ENCODE measurements around the gene EFCAB11.
A peak's percentile ranks its signal among the peaks of the same experiment; 100 is the strongest.

EFCAB11 gene

DNA sequence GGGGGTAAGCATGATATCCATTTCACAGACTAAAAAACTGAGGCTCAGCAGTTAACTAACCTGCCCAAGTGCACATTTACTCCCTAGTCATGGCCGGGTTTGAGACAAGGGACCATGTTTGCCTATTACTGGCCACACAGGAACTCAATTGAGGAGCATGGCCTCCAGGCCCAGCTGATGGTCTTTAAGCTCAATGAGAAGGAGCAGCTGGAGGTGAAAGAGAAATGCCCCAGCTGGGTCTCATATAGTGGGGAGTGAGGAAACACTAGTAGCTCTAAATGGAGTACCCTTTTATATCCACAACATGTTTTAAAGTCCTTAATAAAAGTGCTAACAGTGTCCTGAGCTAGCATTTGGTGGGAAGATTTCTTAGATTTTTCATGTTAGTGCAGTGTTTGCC, 2.8 kb upstream of the EFCAB11 start:
- DNase-seq (ENCODE audit: low read depth in 3 of 3): no peak

DNA sequence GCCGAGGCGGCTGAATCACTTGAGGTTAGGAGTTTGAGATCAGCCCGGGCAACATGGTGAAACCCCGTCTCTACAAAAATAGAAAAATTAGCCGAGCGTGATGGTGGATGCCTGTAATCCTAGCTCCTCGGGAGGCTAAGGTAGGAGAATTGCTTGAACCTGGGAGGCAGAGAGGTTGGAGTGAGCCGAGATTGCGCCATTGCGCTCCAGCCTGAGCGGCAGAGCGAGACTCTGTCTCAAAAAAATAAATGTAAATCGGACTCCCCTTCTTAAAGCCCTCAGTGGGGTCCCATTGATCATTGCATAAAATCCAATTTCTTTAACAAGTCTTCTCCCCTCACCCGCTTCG, 2.1 kb upstream of the EFCAB11 start:
- no peak for DNase-seq (ENCODE audit: low read depth in 3 of 3)

DNA sequence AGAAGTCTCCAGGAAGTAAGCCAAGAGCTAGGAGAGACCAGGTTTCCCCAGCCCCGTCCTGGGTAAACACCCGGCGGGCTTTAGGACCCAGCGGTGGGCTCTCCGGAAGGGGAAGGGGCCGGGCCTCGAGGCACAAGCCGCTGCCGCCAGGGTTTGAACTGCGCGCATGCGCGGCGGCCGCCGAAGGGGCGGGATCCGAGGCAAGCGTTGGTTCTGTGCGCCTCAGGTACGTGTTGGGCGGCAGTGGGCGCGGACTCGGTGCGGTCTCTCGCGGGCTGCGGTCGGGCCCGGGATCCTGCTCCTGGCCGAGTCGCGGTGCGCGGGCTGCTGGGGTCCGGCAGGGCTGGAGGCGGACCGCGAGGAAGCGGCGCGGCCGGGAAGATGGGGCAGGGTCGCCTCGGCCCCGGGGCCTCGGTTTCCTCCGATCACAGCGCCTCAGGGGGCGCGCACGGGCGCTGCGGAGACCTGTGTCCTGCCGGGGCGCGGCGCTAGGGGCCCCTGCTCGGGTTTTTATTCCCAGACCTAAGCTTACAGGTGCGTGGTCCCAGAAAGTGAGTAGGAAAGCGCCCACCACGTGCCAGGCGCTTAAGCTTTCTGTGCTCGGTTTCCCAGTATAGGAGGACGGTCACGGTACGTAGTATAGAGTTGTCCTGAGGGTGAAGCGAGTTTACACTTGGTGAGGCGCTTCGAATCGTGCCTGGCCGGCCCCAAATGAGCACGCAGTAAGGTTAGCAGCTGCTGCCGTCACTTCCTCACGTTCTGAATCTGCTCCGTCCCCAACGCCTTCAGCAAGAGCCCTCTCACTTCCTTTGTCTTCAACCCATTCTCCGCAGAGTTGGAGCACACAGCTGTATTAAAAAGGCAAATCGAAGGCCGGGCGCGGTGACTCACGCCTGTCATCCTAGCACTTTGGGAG, 1.5 kb upstream of the EFCAB11 start, which contains the start of gene TDP1:
Gene TDP1 (plus strand): TSS at position 183 of the 916 bp plus-strand sequence. CDS start 7,188 bp downstream, outside the sequence.
- peak; percentile 94 to 96 (median 95) for DNase-seq (ENCODE audit: low read depth in 3 of 3)

DNA sequence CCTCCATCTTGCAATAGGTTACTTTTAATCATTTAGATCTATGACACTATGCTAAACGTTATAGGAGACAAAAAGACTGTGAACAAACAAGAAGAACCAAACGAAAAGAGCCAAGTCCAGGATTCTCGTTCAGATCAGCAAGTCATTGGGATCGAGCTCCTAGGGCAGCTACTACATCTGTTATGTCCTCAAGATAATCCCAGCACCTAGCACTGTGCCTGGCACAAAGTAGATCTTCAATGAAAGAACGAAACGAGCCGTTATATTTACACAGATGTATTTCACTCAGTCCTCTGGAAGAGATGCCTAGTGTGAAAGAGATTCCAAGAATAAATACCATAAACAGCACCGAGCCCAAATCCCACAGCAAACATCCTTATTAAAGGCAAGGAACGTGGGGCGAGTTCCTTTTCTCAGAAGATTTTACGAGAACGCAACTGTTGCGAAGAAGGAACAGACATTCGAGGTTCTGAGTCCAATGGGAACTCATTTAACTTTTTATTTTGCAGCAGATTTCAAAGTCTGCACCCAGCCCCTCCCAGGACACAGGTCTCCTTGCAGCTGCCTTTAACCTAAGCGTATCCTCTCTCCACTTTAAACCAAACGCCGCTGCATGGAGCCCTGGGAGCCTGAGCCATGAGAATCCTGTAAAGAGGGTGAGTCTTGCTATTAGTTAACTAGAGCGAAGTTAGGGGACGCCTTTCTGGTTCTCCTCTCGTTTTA, 653 bp upstream of the EFCAB11 start:
- DNase-seq (ENCODE audit: low read depth in 3 of 3): no peak

DNA sequence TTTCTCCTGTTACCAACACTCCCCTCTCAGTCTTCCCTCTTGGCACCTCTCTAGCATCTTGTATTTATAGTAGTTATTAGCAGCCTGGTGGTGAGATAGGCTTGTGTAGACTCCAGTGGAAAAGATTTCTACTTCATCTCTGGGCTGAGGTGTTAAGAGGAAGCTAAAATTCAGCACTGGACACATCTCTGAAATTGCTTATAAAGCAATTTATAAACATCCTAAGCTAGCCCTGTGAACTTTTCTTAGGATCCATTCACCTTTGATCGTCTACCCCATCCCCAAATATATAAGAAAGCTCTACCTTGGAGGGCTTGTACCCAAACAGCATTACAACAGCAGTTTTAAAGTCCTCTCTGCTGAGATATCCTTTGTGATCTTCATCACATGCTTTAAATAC, 928 bp downstream of the EFCAB11 start:
- no peak for DNase-seq (ENCODE audit: low read depth in 3 of 3)

DNA sequence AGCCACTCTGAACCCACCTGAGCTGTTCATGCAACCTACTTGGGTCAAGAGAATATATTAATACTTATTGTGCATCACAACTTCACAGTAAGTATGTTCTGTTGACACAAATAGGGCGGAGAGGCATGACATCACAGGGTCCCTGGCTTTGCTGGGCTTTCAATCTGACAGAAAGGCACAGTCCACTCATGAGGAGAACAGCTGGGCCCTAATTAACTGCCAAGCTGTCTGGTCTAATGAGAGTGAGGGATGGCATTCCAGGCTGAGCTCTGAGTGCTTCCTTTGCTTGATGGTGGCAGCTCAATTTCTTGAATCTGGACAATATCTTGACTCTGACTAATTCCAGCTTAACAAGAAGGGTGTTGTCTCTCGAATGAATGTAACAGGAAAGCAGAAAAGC, 2.0 kb downstream of the EFCAB11 start:
- no peak for DNase-seq (ENCODE audit: low read depth in 3 of 3)

DNA sequence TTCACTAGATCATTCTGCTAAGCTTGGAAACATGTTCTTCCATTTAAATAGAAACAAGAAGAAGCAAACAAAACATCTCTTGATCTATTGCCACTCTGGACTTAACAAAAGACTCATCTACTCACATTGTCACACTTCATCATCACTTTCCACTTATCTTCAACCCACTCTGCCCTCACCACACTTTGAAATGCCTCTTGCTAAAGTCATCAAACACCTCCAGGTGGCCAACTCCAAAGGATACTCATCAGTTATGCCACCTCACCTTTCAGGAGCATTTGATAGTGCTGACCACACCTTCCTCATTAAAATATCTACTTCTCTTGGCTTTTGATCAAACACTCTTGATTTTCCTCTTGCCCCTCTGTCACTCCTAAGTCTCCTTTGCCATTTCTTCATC, 7.2 kb downstream of the EFCAB11 start:
- DNase-seq (ENCODE audit: low read depth in 3 of 3): no peak

DNA sequence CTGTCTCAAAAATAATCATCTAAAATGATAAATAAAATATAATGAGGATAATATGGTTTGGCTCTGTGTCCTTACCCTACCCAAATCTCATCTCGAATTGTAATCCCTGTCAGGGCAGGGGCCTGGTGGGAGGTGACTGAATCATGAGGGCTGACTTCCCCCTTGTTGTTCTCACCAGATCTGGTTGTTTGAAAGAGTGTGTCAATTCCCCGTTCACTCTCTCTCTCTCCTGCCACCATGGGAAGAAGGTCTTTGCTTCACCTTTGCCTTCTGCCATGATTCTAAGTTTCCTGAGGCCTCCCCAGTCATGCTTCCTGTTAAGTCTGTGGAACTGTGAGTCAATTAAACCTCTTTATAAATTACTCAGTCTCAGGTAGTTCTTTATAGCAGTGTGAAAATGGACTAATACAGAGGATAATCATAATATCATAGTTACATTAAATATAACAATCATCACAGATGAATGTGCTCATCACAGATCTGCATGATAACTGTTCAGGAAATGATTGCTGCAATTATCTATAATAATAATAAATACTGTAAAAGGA, 12.6 kb downstream of the EFCAB11 start:
- no peak for DNase-seq (ENCODE audit: low read depth in 3 of 3)

DNA sequence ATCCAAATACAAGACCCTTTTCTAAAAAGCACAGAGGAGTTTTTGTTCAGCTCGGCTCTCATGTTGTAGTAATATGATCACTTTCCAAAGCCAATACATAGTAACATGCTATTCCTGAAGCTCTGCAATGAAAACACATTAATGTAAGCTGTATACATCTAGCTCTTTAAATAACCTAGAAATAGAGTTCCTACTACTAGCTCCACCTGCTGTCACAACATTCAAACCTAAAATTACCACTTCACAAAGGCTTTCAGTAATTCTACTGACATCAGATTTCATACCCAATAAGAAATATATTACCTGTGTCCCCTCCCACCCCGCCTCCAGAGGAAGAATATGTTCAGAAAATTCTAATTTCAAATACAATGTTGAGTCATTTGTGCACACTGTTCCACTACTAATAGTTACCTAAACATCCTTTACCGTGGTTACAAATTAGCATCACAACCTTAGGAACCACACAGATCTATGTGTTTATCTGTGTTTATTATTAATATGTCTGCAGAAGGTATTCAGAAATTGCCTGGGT, 17.8 kb downstream of the EFCAB11 start:
- no peak for DNase-seq (ENCODE audit: low read depth in 3 of 3)

DNA sequence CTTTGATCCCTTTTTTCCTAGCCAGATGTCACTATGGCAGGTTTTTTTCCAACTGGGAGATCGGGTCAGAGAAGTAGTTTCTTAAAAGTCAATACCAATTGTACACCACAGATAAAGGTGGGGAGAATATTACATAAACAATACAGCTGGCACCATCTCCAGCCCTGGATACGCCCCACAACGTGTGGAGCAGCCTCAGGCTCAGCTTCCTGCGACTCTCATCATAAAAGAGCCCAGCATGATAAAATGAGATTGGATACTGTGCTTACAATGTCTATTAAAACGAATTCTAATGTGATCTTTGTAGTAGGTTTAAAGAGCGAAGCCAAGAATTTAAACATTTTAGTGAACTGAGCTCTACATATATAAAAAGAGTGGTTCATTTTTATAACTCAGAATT, 21.5 kb downstream of the EFCAB11 start:
- no peak for DNase-seq (ENCODE audit: low read depth in 3 of 3)

DNA sequence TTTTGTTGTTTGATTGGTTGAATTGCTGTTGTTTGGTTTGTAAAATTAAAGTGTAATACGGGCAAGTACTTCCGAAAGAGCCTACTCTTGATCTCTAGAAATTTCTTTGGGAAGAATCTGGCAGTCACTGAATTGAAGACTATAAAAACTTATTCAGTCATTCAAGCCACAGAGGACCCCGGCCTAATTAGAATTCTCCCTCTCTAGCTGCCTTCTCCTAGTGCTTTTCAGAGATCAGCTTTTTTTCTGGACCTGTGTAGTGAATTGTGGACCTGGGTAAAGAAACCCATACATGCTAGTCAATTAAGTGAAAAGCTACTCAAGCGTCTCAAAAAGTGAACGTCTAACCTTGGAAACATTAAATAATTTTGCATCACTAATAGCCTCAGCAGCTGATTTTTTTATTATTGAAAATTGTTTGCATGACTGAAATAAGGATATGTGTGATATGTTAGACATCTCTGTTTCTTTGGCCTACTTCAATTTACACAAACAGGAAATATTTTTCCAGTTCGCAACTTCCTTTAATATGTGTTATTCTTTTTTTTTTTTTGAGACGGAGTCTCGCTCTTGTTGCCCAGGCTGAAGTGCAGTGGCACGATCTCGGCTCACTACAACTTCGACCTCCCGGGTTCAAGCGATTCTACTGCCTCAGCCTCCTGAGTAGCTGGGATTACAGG, 27.2 kb downstream of the EFCAB11 start:
- no peak for DNase-seq (ENCODE audit: low read depth in 3 of 3)

DNA sequence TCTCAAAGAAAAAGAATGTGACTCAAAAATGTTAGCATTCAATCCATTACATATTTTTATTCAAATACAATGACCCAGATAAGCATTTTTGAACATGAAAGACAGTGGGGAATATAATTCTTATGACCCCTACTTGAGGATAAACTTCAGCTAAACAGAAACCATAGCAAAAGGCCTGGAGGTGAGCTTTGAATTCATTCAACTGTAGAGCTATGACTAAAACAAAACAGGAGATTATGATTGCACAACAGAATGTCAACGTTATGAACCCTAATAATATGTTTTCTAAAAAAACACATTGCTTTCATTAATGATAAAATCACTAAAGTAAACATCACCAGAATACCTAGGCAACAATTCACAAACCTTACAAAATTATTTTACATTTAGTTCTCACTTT, 27.8 kb downstream of the EFCAB11 start:
- DNase-seq (ENCODE audit: low read depth in 3 of 3): no peak

DNA sequence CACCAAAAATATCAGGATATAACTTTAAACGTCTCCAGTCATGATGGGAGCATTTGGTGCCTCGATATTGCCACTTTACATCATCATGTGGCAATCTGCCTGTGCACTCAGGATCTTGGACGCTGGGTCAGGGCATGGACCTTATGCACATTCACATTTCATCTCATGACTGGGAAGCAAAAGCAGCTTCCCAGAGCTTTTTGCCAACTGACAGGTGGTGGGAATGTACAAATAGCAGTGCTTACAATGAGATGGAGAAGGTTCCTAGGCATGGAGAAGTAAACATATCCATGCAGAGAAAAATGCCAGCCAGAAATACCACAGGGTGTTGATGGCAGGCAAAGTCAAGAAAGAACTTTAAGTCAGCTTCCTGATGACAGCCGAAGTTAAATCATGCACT, 30.3 kb downstream of the EFCAB11 start:
- no peak for DNase-seq (ENCODE audit: low read depth in 3 of 3)

DNA sequence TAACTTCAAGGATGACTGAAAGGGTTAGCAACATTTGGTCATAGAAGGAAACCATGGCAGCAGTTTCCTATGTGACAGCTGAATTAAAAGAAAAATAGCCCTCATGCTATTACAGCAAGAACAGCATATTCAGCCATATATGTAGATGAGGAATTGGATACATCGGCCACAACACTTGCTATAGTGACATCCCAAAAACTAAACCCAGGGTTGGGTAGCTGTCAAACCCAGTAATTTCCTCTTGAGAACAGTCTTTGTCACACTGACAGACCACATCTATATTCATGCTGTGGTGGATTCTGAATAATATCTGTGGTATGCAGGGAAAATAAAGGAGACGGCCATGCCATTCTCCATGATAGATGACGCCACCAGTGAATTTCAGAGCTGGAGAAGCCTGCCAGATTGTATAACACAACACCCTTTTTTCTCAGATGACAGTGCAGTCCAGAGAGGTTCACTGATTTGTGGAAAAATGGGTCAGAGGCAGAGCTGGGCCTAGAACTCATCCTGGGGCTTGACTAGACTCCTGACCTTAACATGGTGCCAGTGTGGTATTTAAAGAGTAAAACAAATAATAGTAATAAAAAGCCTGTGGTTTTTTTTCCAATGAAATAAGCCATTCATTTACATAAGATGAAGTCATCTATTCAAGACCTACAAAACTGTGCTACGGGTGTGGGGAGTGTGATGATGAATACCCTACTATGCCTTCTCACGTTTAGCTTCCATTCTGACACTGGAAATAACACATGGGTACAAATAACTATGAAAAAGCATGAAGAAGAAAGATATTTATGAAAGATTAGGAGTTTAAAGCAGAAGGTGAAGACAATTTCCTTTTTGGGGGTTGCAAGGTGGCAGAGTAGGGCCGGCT, 32.3 kb downstream of the EFCAB11 start:
- no peak for DNase-seq (ENCODE audit: low read depth in 3 of 3)

DNA sequence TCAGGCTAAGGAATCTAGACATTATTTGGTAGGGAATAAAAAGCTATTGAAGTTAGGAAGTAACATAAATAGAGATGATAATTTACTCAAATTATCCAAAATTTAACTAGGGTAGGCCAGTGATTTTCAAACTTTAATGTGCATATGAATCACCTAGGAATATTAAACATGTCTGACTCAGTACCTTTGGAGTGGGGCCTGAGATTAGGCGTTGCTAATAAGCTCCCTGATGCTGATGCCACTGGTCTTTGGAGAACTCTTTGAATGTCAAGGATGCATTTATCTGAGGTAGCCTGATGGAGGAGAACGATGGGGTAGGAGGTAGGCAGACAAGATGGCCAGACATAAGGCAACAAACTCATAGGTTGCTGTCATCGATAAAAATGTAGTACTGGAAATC, 33.2 kb downstream of the EFCAB11 start:
- no peak for DNase-seq (ENCODE audit: low read depth in 3 of 3)

DNA sequence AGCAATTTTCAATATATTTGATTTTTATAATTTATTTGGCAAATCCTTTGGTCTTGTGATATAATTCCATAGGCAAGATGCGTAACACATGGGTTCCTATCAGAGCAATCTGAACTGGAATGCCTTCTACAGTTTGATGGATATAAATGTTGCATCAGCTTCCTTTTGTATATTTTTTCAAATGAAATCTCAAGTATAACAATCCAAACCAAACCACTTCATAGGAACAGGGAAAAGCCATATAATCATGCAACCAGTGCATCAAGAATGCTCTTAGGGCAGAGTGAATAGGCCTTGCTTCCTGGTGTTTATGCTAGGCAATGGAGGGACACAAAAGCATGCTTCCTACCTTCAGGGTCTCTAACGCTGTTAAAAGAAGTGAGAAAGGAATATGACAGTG, 34.5 kb downstream of the EFCAB11 start:
- no peak for DNase-seq (ENCODE audit: low read depth in 3 of 3)

DNA sequence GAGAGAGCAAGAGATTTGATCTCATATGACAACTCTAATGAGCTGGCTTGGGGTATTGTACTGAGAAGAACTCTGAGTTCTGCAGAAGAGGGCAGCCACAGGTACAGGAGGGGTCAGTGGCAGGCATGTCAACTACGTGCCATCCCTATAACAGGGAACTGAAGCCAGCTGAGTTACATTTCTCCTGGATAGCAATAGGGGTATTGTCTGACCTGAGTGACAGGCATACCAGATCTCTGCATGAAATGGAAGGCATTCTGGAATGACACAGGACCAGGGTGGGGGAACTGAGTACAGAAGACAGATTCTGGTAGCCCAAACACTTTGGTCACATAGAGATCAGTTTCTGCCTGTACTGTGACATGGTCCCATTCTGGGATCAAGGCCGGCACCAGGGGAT, 35.8 kb downstream of the EFCAB11 start:
- DNase-seq (ENCODE audit: low read depth in 3 of 3): no peak

DNA sequence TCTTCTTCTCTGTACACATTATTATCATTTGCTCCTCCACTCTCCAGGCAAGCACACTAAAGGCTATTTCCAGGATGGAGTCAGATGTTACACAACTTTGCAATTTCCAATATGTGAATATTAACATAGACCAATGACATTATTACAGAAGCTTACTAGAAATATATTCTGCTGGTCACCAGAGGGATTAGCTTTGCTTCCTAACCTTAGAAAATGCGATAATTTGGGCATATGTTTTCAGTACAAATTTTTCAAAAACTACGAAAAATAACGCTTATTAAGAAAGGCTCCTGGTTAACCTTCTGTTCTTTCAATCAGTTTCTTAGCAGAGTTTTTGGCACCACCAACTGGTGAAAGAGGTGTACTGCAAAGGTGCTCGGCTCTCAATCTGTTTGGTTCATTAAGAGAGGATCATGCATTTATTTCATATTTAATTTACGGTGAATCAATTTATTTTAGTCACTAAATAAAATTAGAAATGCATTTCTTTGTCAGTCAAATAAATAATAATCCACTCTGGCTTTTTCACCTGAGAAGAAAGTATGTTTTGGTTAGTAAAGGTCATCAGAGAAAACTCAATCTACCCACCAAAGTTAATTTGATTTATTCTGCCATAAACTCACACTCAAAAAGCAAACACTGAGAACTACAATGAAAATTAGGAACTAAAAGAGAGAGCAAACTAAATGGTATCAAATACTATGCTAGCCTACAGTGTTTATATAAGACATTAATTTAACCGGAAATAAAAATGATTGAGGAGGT, 39.2 kb downstream of the EFCAB11 start:
- DNase-seq (ENCODE audit: low read depth in 3 of 3): peak; percentile 33 to 55 (median 45)

DNA sequence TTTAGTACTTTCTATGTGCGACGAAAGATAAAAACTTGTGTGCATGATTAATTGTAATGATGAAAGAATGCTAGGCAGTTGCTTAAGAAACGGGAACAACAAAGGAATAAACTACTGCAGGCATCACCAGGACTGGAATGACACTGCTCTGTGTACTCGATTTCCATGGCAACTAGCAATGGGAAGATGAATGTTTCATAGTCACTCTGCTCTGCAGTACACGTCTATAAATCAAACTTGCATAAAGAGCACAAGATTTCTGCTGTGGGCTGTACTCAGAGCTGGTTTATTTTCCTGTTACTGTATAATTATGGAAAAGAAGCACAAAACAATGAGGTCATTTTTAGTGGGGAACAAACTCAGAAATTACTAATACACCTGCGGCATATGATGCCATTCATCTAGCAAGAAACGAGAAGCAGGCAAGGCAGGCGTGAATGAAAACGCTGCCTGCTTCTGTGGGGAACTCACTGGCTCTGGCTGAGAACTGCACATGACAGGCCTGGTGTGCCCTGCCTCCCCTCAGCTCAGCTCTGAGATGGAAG, 41.8 kb downstream of the EFCAB11 start:
- no peak for DNase-seq (ENCODE audit: low read depth in 3 of 3)

DNA sequence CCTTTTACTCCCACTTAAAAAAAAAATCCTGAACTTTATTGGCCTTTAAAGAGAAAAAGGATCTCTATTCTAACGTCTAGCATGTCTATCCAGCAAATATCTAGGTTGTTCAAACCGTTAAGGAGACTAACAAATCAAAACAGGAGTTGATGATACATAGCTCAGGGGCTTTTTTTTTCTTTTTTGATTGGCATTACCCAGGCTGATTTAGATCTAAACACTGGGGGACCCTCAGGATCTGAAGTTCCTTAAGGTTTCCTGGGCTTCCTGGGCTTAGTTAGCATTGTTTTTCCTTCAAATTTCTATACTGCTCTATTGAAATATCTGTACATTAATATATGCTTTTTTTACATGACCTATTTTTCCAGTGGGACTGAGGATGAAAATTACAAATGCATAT, 42.3 kb downstream of the EFCAB11 start:
- DNase-seq (ENCODE audit: low read depth in 3 of 3): no peak

Data from stimulated activated CD4-positive, alpha-beta T cell treated with anti-CD3 and anti-CD28 coated beads, TNF-alpha, amount 100 ng/mL, for 24 hours (primary cell).